Thymus (tissue), 11 donors: Measurements from ENCODE around the gene OPRL1. TPM values are rescaled to one million over a fixed set of nuclear protein-coding genes. Genes with fewer than 3 reads are reported as not detected.

Experiments
- DNase-seq, 9 donors: peaks; one replicate each; pipeline ENCODE4 v3.0.0-alpha.2; 2013; ENCODE audit warnings: low spot score in 9 of 9, low read depth in 6 of 9, missing footprints in 1 of 9
- H3K27ac ChIP-seq, 2 donors: one replicate each; pipeline ENCODE4 v1.5.1; 2013; ENCODE audit warnings: control low read depth in 1 of 2, low read depth in 1 of 2, low read length in 1 of 2, mild to moderate bottlenecking in 1 of 2, moderate library complexity in 1 of 2
- H3K27me3 ChIP-seq, 2 donors: one replicate each; pipeline ENCODE4 v1.5.1; 2013; ENCODE audit warnings: low read length in 1 of 2; ENCODE audit not compliant: control insufficient read depth in 2 of 2, insufficient read depth in 1 of 2
- H3K36me3 ChIP-seq, 2 donors: one replicate each; pipeline ENCODE4 v1.5.1; 2013; ENCODE audit warnings: low read length in 1 of 2, mild to moderate bottlenecking in 1 of 2, moderate library complexity in 1 of 2; ENCODE audit not compliant: control insufficient read depth in 2 of 2, insufficient read depth in 2 of 2
- H3K4me1 ChIP-seq, 2 donors: one replicate each; pipeline ENCODE4 v1.5.1; 2013; ENCODE audit warnings: low read length in 2 of 2; ENCODE audit not compliant: control insufficient read depth in 2 of 2, insufficient read depth in 2 of 2
- H3K4me3 ChIP-seq, 2 donors: one replicate each; pipeline ENCODE4 v1.5.1; 2013; ENCODE audit warnings: low read length in 2 of 2, control low read depth in 1 of 2, mild to moderate bottlenecking in 1 of 2
- H3K9me3 ChIP-seq, 2 donors: one replicate each; pipeline ENCODE4 v1.5.1; 2013; ENCODE audit warnings: low read length in 1 of 2, mild to moderate bottlenecking in 1 of 2; ENCODE audit not compliant: control insufficient read depth in 2 of 2, insufficient read depth in 1 of 2
- WGBS: extraction: QIAGEN DNeasy Blood & Tissue Kit; methylation state at CpG from one replicate; pipeline ENCODE4 v1.1.7; 2013; 5-methylcytosine and 5-hydroxymethylcytosine counted together
- polyA plus RNA-seq: library from polyadenylated mRNA; stranded (reverse); fragments of 200-250 nt; gene quantifications from one replicate; pipeline ENCODE4 v1.2.3, GENCODE V29; 2013
- total RNA-seq: library from RNA; stranded (reverse); fragments of 120-200 nt; gene quantifications from one replicate; pipeline ENCODE4 v1.2.4, GENCODE V29; 2013
- donor health status: healthy.

OPRL1 gene
- total and polyA plus RNA-seq, 2 donors: 1.1 to 1.4 TPM

DNA sequence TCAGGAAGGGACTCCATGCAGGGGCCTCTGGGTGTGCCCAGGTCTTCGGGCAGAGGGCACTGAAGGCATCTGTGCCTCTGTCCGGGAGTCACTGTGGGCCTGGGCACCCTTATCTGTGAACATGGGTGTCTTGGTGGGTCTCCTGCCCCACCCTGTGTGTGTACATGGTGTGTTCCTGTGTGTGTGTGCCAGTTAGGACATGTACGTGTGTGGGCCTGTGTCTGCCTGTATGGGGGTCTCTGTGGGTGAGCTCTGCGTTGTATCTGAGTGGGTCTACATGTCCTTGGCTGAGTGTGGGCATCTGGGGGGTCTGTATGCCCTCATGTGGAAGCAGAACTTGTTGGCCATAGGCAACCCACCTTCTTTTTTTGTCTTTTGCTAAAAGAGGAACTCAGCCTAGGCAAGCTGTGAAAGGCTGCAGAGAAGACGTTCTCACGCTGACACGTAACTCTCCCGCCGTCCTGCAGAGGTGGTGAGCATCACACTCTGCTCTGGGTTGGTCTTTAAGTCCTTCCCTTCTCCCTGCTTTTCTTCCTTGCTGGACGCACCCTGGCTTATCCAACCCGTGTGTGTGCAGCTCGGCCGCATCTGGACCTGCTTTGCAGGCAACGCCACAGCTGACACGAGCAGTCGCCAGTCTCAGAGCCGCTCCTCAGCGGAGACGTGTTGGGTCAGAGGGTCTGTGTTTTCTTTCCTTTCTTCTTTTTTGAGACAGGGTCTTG lies 28.0 kb downstream of the OPRL1 start:
- H3K36me3 ChIP-seq: no peaks in the 10 kb centered on the region
- H3K27me3 ChIP-seq: peaks cover 7 to 26% of the 10 kb centered on the region in 2 donors
- H3K4me3 ChIP-seq: no peak overlapping the region
- no peak for DNase-seq
- H3K4me1 ChIP-seq: peaks cover 0 to 11% of the 10 kb centered on the region in 2 donors
- no peak overlapping the region for H3K27ac ChIP-seq
- no peaks in the 10 kb centered on the region for H3K9me3 ChIP-seq
- 46% methylated on average over 19 of the region's 19 CpGs for WGBS

DNA sequence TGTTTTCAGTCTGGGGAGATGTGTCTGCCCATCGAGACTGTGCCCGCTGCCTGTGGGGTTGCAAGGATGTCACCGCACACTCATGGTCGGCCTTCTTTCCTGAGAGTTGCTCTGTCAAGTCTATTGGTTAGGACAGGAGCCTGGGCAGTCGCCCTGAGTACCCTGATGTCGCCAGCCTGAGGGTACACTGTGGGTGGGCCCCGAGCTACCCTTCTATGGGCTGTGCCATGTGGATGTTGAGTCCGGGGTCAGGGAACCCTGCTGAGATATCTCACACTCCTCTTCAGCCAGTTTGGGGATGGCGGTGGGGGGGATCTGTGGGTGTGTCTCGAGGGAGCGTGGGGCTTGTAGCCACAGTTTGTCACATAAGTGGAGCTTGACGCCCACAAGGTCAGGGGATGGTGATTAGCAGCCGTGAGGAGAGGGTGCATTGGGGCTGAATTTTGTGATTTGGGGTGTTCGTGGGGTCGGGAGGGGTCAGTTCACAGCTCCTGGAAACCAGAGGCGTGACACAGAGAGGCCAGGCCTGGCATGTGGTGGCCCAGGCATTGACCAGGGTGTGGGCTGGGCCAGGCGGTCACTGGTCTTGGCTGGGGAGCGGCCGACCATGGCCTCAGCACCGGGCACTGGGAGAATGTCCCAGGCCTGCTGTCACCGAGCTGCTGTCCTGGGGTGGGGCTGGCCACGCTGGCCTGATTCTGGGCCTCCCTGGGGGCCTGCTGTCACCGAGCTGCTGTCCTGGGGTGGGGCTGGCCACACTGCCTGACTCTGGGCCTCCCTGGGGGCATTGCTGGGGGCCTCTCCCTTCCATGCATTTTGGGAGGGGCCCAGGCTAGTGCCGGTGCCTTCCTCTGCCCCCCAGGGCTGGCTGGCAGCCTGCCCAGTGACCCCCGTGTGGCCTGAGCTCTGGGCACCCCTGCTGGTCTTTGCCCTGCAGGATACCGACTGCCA lies 29.1 kb downstream of the OPRL1 start:
- 93% methylated on average over 26 of the region's 26 CpGs for WGBS
- Histone ChIP-seq H3K4me1 (peaks cover 0 to 11% of the 10 kb centered on the region in 2 donors), H3K27ac (no peak overlapping the region), H3K4me3 (no peak overlapping the region), H3K27me3 (peaks cover 0 to 15% of the 10 kb centered on the region in 2 donors), H3K36me3 (no peaks in the 10 kb centered on the region), H3K9me3 (no peaks in the 10 kb centered on the region)
- no peak for DNase-seq

DNA sequence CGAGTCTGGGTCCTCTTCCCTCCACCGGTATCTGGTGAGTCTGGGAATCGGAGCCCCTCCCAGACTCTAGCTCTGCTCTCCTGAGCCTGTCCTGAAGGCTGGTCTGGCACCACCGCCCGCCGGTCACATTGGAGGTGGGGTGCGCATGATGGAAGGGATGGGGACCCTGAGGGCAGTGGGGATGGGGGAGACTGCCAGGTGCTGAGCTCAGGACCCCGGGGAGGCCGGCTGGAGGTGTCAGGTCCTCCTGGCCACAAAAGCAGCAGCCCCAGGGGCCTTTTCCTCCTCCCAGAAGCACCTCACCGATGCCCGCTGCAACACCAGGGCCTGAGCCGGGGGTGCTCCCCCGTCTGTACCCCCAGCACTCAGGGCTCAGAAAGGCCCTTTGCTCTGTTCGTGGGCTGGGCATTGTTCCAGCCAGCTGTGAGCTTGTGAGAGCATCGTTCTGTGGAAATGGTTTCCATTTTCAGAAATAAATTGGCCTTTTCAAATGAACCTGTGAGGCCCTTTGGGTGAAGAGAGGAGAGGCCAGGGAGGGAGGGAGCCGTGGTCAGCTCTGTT lies 30.0 kb downstream of the OPRL1 start:
- DNase-seq: no peak
- no peak overlapping the region for H3K27ac ChIP-seq
- H3K27me3 ChIP-seq: peaks cover 0 to 13% of the 10 kb centered on the region in 2 donors
- no peak overlapping the region for H3K4me3 ChIP-seq
- 74% methylated on average over 16 of the region's 16 CpGs for WGBS
- no peaks in the 10 kb centered on the region for H3K9me3 ChIP-seq
- peaks cover 0 to 11% of the 10 kb centered on the region in 2 donors for H3K4me1 ChIP-seq
- H3K36me3 ChIP-seq: no peaks in the 10 kb centered on the region

DNA sequence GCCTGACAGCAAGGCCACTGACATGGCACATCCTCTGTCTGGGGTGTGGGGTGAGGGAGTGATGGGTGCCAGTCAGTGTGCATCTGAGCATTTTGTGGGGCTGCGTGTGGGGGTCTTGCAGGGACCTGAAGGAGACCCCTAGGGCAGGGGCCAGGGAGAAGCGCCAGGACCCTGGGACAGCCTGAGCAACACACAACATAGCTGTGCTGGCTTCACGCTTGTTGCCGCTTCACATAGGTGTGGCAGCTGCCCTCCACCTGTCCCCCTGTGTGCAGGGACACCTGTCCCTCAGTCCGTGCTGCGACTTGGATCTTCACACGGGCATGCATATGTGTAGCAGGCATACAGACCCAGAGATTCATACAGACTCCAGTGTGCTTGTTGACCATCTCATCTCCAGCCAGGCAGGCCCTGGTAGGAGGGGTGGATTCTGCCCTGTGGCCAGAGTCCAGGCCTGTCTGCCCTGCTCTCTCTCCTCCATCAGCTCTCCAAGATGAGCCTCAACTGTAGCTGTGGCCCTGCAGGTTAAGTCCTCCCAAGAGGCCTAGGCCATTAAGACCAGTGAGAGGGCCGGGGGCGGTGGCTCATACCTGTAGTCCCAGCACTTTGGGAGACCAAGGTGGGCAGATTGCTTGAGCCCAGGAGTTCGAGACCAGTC lies 30.7 kb downstream of the OPRL1 start:
- Histone ChIP-seq H3K27me3 (peaks cover 0 to 10% of the 10 kb centered on the region in 2 donors), H3K36me3 (no peaks in the 10 kb centered on the region), H3K4me1 (peaks cover 0 to 11% of the 10 kb centered on the region in 2 donors), H3K4me3 (no peak overlapping the region), H3K27ac (no peak overlapping the region), H3K9me3 (no peaks in the 10 kb centered on the region)
- WGBS: 97% methylated on average over 10 of the region's 10 CpGs
- no peak for DNase-seq

DNA sequence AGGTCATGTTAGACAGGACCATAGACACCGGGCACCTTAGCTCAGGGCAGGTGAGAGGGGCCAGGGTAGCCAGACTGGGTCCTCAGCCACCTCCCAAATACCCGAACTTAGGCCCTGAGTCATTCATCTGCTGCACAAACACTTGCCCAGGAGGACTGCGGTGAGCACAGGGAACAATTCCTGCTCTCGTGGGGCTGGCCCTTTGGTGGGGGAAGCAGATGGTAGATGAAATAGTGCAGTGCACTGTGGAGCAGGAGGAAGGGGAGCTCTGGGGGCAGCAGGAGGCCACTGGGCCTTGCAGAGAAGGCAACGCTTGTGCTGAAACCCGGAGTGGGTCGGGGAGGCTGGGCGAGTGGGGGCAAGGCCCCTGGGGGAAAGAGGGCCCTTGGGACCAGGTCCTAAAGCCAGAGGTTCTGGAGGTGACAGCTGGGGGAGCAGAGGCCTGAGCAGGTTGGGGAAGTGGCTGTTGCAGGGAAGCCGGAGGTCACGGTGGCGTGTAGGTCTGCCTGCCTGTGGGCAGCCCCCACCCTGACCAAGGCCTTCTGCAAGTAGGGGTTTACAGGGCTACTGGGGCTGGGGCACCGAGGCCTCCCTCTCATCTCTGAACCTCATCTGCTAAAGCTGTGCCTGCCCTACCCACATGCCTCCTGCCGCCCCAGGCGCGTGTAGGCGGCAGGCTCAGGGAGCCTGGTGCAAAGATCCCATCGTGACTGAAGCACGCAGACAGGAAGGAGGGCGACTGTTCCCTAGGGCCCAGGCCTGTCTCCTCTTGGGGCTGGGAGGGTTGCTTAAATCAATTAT lies 32.2 kb downstream of the OPRL1 start:
- H3K27ac ChIP-seq: no peak overlapping the region
- no peaks in the 10 kb centered on the region for H3K36me3 ChIP-seq
- no peak overlapping the region for H3K4me3 ChIP-seq
- peaks cover 0 to 9% of the 10 kb centered on the region in 2 donors for H3K4me1 ChIP-seq
- DNase-seq: no peak
- WGBS: 66% methylated on average over 19 of the region's 19 CpGs
- H3K9me3 ChIP-seq: no peaks in the 10 kb centered on the region
- peaks cover 0 to 4% of the 10 kb centered on the region in 2 donors for H3K27me3 ChIP-seq

DNA sequence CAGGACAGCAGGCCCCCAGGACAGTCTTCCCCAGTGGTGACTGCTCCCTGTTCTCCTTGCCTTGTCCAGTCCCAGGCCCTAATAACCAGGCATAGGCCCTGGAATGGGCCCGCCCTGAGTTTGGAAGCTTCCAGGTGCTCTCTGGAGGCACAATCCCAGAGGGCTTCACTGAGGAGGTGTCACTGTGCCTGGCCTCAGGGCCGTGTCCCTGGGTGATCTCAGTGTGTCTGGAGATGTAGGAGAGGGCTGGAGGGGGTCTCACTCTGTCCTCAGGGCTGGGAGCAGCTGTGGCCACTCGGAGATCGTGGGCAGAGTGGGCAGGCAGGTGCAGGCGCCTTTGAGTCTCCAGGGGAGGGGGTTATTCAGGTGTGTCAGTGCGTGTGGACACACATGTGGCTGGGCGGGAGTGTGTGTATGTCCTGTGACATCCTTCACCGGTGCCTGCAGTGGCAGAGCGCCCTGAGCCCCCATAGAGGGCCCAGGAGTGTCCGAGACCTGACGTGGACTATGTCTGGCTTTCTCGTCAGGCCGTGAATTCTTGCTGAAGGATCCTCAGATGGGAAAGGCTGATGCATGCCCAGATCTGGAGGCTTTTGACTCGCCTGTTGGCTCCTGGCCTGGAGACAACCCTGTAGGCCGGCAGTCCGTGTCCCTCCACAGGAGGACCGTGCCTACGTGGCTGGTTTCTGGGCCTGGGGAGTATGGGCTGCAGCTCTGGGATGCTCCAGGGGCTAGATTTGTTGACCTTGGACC lies 33.0 kb downstream of the OPRL1 start:
- H3K27ac ChIP-seq: no peak overlapping the region
- no peaks in the 10 kb centered on the region for H3K9me3 ChIP-seq
- 96% methylated on average over 18 of the region's 18 CpGs for WGBS
- DNase-seq: no peak
- no peaks in the 10 kb centered on the region for H3K27me3 ChIP-seq
- no peaks in the 10 kb centered on the region for H3K36me3 ChIP-seq
- H3K4me3 ChIP-seq: no peak overlapping the region
- peaks cover 0 to under 1% of the 10 kb centered on the region in 2 donors for H3K4me1 ChIP-seq

DNA sequence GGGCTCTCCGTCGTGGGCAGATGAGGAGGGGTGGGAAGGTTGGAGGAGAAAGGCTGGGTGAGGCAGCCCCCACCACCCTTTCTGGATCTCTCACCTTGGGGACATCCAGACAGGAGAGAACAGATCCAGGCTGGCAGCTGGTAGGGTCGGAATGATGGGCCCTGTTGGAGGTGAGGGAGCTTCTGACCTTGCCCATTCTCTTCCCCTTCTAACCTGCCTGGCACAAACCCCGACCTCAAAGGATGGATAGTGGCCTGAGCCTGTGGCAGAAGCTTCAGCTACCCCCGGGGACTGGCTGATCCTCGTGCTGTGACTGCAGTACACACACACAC lies 33.5 kb downstream of the OPRL1 start:
- 94% methylated on average over 6 of the region's 6 CpGs for WGBS
- no peak for DNase-seq

DNA sequence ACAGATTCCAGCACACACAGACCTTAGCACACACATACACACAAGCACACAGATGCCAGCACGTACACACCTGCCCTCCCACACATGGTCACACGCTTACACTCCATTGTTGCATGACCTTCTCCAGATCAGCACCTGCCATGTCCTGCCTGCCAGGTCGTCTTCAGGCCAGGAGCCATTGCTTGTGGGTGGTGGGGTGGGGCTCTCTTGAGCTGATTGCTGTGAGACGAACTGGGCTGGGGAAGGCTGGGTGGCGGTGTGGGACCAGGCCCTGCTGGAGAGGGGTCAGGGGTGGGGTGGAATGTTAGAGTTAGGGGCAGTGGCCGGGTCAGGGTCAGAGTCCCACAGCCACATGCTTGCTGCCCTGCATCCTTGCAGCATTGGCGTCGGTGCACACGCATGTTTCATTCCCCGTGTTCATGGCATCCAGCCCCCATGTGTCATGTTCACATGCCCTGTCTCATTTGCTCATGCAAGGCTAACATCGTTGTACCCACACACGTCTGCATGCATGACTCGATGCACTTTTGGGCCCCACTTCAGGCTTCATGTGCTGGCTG lies 34.0 kb downstream of the OPRL1 start:
- no peaks in the 10 kb centered on the region for H3K36me3 ChIP-seq
- WGBS: 94% methylated on average over 13 of the region's 13 CpGs
- H3K4me3 ChIP-seq: no peak overlapping the region
- no peak overlapping the region for H3K27ac ChIP-seq
- DNase-seq: no peak
- no peaks in the 10 kb centered on the region for H3K4me1 ChIP-seq
- H3K9me3 ChIP-seq: no peaks in the 10 kb centered on the region
- no peaks in the 10 kb centered on the region for H3K27me3 ChIP-seq

More for the DNA sequence above, 33.5 kb downstream of the OPRL1 start:
- no peaks in the 10 kb centered on the region for H3K9me3 ChIP-seq
- no peaks in the 10 kb centered on the region for H3K36me3 ChIP-seq
- no peak overlapping the region for H3K4me3 ChIP-seq
- no peaks in the 10 kb centered on the region for H3K27me3 ChIP-seq
- H3K27ac ChIP-seq: no peak overlapping the region
- no peaks in the 10 kb centered on the region for H3K4me1 ChIP-seq
